Liver (tissue), 9 donors: ENCODE data around the gene POC5. TPM values are rescaled to one million over a fixed set of nuclear protein-coding genes. Genes with fewer than 3 reads are reported as not detected.

Experiments
- DNase-seq: peaks from one replicate; pipeline ENCODE4 v3.0.0-alpha.2; 2017; ENCODE audit warnings: low spot score
- H3K27ac ChIP-seq, 2 donors: one replicate each; pipeline ENCODE4 v1.7.0; 2013; ENCODE audit warnings: inconsistent platforms in 2 of 2, low read length in 2 of 2, control low read depth in 1 of 2, low read depth in 1 of 2, mild to moderate bottlenecking in 1 of 2
- H3K27me3 ChIP-seq, 4 donors: one replicate each; pipeline versions ENCODE4 v1.6.1 to v1.7.0; 2013; ENCODE audit warnings: low read length in 3 of 4, inconsistent platforms in 1 of 4, mild to moderate bottlenecking in 1 of 4, moderate library complexity in 1 of 4; ENCODE audit not compliant: control insufficient read depth in 4 of 4, insufficient read depth in 4 of 4
- H3K36me3 ChIP-seq, 4 donors: one replicate each; pipeline versions ENCODE4 v1.6.1 to v1.7.0; 2013; ENCODE audit warnings: low read length in 3 of 4, mild to moderate bottlenecking in 3 of 4, low read depth in 1 of 4, moderate library complexity in 1 of 4; ENCODE audit not compliant: control insufficient read depth in 4 of 4, insufficient read depth in 3 of 4
- H3K4me1 ChIP-seq, 4 donors: one replicate each; pipeline versions ENCODE4 v1.6.1 to v1.7.0; 2013; ENCODE audit warnings: low read length in 3 of 4, mild to moderate bottlenecking in 3 of 4, moderate library complexity in 1 of 4; ENCODE audit not compliant: control insufficient read depth in 4 of 4, insufficient read depth in 4 of 4
- H3K4me3 ChIP-seq, 3 donors: one replicate each; pipeline versions ENCODE4 v1.6.1 to v1.7.0; 2013; ENCODE audit warnings: low read length in 3 of 3, control low read depth in 1 of 3, low read depth in 1 of 3, mild to moderate bottlenecking in 1 of 3
- H3K9ac ChIP-seq, 2 donors: one replicate each; pipeline ENCODE4 v1.7.0; 2013; ENCODE audit warnings: low read length in 2 of 2, mild to moderate bottlenecking in 2 of 2, moderate library complexity in 2 of 2, control low read depth in 1 of 2, low read depth in 1 of 2
- H3K9me3 ChIP-seq, 4 donors: one replicate each; pipeline versions ENCODE4 v1.6.1 to v1.7.0; 2013; ENCODE audit warnings: low read length in 3 of 4; ENCODE audit not compliant: control insufficient read depth in 4 of 4
- EGR1 ChIP-seq, 2 donors: IDR thresholded peaks; 2 replicates each; pipeline ENCODE4 v1.6.1; 2016 to 2018; ENCODE audit warnings: antibody characterized with exemption in 2 of 2, low read depth in 2 of 2
- FOXA1 ChIP-seq: IDR thresholded peaks from 2 replicates; pipeline ENCODE4 v1.6.1; 2016; ENCODE audit warnings: antibody characterized with exemption
- GABPA ChIP-seq, 2 donors: IDR thresholded peaks in 1 of 2; conservative IDR thresholded peaks in 1 of 2; 2 replicates each; pipeline ENCODE4 v1.6.1; 2016; ENCODE audit warnings: antibody characterized with exemption in 2 of 2, mild to moderate bottlenecking in 1 of 2, moderate library complexity in 1 of 2
- HNF4A ChIP-seq, 2 donors: conservative IDR thresholded peaks; 2 replicates each; pipeline ENCODE4 v1.6.1; 2016; ENCODE audit warnings: antibody characterized with exemption in 2 of 2, mild to moderate bottlenecking in 2 of 2
- HNF4G ChIP-seq: IDR thresholded peaks from 2 replicates; pipeline ENCODE4 v1.6.1; 2016; ENCODE audit warnings: antibody characterized with exemption
- JUND ChIP-seq, 2 donors: IDR thresholded peaks; 2 replicates each; pipeline ENCODE4 v1.6.1; 2016; ENCODE audit warnings: antibody characterized with exemption in 2 of 2
- MAX ChIP-seq: IDR thresholded peaks from 2 replicates; pipeline ENCODE4 v1.6.1; 2016; ENCODE audit warnings: antibody characterized with exemption
- REST ChIP-seq: IDR thresholded peaks from 2 replicates; pipeline ENCODE4 v1.6.1; 2016; ENCODE audit warnings: antibody characterized with exemption, mild to moderate bottlenecking
- RXRA ChIP-seq, 2 donors: IDR thresholded peaks; 2 replicates each; pipeline ENCODE4 v1.6.1; 2017 to 2018; ENCODE audit warnings: antibody characterized with exemption in 2 of 2, mild to moderate bottlenecking in 1 of 2
- SP1 ChIP-seq: IDR thresholded peaks from 2 replicates; pipeline ENCODE4 v1.6.1; 2018; ENCODE audit warnings: antibody characterized with exemption, mild to moderate bottlenecking
- TAF1 ChIP-seq: conservative IDR thresholded peaks from 2 replicates; pipeline ENCODE4 v1.6.1; 2016; ENCODE audit warnings: antibody characterized with exemption, mild to moderate bottlenecking
- YY1 ChIP-seq: IDR thresholded peaks from 2 replicates; pipeline ENCODE4 v1.6.1; 2016; ENCODE audit warnings: antibody characterized with exemption, mild to moderate bottlenecking
- WGBS: extraction: QIAGEN DNeasy Blood & Tissue Kit; methylation state at CpG from one replicate; pipeline ENCODE4 v1.1.7; 2013; 5-methylcytosine and 5-hydroxymethylcytosine counted together
- polyA plus RNA-seq, 2 donors: library from polyadenylated mRNA; stranded (reverse) in 1 of 2; unstranded in 1 of 2; fragments of 200-250 nt in 1 of 2; fragments of >200 nt in 1 of 2; fragmentation: Nextera tagmentation in 1 of 2; extraction: Ambion mirVana in 1 of 2; gene quantifications; one replicate each; pipeline versions ENCODE4 v1.2.1 to v1.2.3, GENCODE V29; 2013 to 2015
- total RNA-seq, 2 donors: library from RNA; depleted of rRNA; stranded (reverse); fragments of >200 nt; gene quantifications; one replicate each; pipeline ENCODE4 v1.2.3, GENCODE V29; 2014
- TF ChIP-seq, protein P1 (sequence below): IDR thresholded peaks from 2 replicates; pipeline ENCODE4 v1.6.1; 2016; ENCODE audit warnings: antibody characterized with exemption
- TF ChIP-seq, protein P2 (sequence below): fragments of 150-350 bp; IDR thresholded peaks from 2 replicates; pipeline ENCODE4 v1.5.1; 2017; ENCODE audit warnings: improper control_type of control experiment, low read depth, low read length; ENCODE audit not compliant: missing input control
- donor health status: healthy.
- donor health status: healthy.
- donor health status: healthy.
- donor health status: healthy.
- donor health status: healthy.

POC5 gene
- total and polyA plus RNA-seq, 4 donors: 2.3 to 6.7 (median 5.1) TPM

DNA sequence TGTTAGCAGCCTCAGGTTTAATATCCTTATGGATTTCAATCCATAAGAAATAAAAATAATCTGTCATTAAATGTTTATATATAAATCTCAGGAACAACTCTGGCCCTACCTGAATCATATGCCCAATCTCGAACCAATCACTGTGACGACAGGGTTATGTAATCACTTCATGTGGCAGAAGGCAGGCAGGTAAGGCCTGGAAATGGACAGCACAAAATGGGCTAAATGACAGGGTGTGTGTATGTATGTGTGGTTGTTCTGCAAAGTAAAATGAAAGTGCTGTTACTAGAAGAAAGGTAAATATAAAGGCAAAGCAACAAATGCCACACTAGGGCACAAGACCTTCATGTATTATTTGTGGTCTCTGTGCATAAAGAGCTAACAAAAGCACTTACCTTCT lies 86.4 kb downstream of the POC5 start:
- no peaks in the 10 kb centered on the region for H3K27me3 ChIP-seq
- no peak overlapping the region for H3K9ac ChIP-seq
- H3K27ac ChIP-seq: no peak overlapping the region
- no peaks in the 10 kb centered on the region for H3K4me1 ChIP-seq
- H3K36me3 ChIP-seq: no peaks in the 10 kb centered on the region
- no peak for DNase-seq
- H3K4me3 ChIP-seq: no peak overlapping the region
- no peaks in the 10 kb centered on the region for H3K9me3 ChIP-seq
- TF ChIP-seq, protein P1, sequence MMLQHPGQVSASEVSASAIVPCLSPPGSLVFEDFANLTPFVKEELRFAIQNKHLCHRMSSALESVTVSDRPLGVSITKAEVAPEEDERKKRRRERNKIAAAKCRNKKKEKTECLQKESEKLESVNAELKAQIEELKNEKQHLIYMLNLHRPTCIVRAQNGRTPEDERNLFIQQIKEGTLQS: no peak
- no peak for TF ChIP-seq MAX
- no peak for TF ChIP-seq SP1
- TF ChIP-seq GABPA (IDR thresholded peaks at IDR 0.05 in 1 of 2, conservative IDR thresholded peaks at IDR 0.05 in 1 of 2): no peak
- TF ChIP-seq REST: no peak
- TF ChIP-seq, protein P2, sequence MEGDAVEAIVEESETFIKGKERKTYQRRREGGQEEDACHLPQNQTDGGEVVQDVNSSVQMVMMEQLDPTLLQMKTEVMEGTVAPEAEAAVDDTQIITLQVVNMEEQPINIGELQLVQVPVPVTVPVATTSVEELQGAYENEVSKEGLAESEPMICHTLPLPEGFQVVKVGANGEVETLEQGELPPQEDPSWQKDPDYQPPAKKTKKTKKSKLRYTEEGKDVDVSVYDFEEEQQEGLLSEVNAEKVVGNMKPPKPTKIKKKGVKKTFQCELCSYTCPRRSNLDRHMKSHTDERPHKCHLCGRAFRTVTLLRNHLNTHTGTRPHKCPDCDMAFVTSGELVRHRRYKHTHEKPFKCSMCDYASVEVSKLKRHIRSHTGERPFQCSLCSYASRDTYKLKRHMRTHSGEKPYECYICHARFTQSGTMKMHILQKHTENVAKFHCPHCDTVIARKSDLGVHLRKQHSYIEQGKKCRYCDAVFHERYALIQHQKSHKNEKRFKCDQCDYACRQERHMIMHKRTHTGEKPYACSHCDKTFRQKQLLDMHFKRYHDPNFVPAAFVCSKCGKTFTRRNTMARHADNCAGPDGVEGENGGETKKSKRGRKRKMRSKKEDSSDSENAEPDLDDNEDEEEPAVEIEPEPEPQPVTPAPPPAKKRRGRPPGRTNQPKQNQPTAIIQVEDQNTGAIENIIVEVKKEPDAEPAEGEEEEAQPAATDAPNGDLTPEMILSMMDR: no peak
- TF ChIP-seq JUND (IDR thresholded peaks at IDR 0.05): no peak
- TF ChIP-seq RXRA (IDR thresholded peaks at IDR 0.05): no peak
- no peak for TF ChIP-seq HNF4A (conservative IDR thresholded peaks at IDR 0.05)
- TF ChIP-seq FOXA1: no peak
- TF ChIP-seq EGR1 (IDR thresholded peaks at IDR 0.05; ENCODE audit: low read depth in 2 of 2): no peak
- TF ChIP-seq TAF1: no peak
- no peak for TF ChIP-seq YY1
- no peak for TF ChIP-seq HNF4G
- WGBS: 89% methylated on average over 2 of the region's 2 CpGs

DNA sequence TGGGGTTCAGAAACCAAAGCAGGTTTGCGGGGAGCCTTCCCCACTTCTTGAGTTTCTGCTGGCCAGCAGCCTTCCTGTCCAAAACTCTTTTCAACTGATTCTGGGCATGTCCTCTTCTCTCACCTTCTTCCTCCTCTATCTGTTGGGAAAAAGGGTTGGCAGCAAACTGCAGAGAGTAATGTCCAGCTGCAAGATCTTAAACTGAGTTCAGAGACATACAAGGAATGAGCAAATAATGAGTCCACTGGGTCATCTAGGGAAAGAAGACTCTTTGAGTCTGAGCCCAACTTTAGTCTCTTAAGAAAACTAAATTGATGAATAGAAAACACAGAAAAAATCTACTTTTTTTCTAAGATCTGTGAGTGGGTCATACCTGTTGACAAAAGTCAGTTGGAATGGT lies 89.4 kb downstream of the POC5 start:
- Histone ChIP-seq H3K27ac (no peak overlapping the region), H3K36me3 (no peaks in the 10 kb centered on the region), H3K9me3 (no peaks in the 10 kb centered on the region), H3K4me1 (peaks cover 0 to 5% (median under 1%) of the 10 kb centered on the region in 4 donors), H3K9ac (no peak overlapping the region), H3K27me3 (no peaks in the 10 kb centered on the region), H3K4me3 (no peak overlapping the region)
- TF ChIP-seq YY1: no peak
- TF ChIP-seq, protein P2: no peak
- 100% methylated on average over 1 of the region's 1 CpG for WGBS
- DNase-seq: no peak
